Loucy (cell line): Measurements from ENCODE around the gene GLUD1.
"Not testable (repeated sequence)": the region's sequence is repeated elsewhere in the genome, so short reads cannot be mapped to it uniquely, and the experiment has no call there.

ENCODE experiments used
- H2AFZ ChIP-seq: fragments of 200-600 bp; sonication (generic); 2 replicates; pipeline ENCODE4 v1.6.0; 2016; ENCODE audit warnings: antibody characterized with exemption, mild to moderate bottlenecking, low read length, moderate library complexity
- H3F3A ChIP-seq: fragments of 200-600 bp; 2 replicates; pipeline ENCODE4 v1.6.0; 2016; ENCODE audit warnings: antibody characterized with exemption, low read depth, mild to moderate bottlenecking
- H3K27me3 ChIP-seq: fragments of 200-600 bp; sonication (generic); 2 replicates; pipeline ENCODE4 v1.6.1; 2014; ENCODE audit warnings: low read length, mild to moderate bottlenecking; ENCODE audit not compliant: insufficient read depth, poor library complexity, severe bottlenecking
- H3K36me3 ChIP-seq: fragments of 200-600 bp; sonication (generic); 2 replicates; pipeline ENCODE4 v1.6.1; 2016; ENCODE audit warnings: low read length; ENCODE audit not compliant: insufficient read depth
- H3K4me1 ChIP-seq: fragments of 200-600 bp; sonication (generic); 2 replicates; pipeline ENCODE4 v1.5.1; 2014; ENCODE audit warnings: low read length, mild to moderate bottlenecking; ENCODE audit not compliant: insufficient read depth, poor library complexity, severe bottlenecking
- H3K4me2 ChIP-seq: fragments of 200-600 bp; sonication (generic); 2 replicates; pipeline ENCODE4 v1.6.0; 2014; ENCODE audit warnings: antibody characterized with exemption, low read length, low read depth, mild to moderate bottlenecking; ENCODE audit not compliant: poor library complexity, severe bottlenecking
- H3K4me3 ChIP-seq: fragments of 200-600 bp; sonication (generic); 2 replicates; pipeline ENCODE4 v1.5.1; 2014; ENCODE audit warnings: low read length, mild to moderate bottlenecking, mixed read lengths; ENCODE audit not compliant: poor library complexity, severe bottlenecking
- H3K79me2 ChIP-seq: fragments of 200-600 bp; sonication (generic); 2 replicates; pipeline ENCODE4 v1.6.1; 2014; ENCODE audit warnings: low read length; ENCODE audit not compliant: insufficient read depth
- H3K9ac ChIP-seq: fragments of 200-600 bp; sonication (generic); 2 replicates; pipeline ENCODE4 v1.6.0; 2014; ENCODE audit warnings: mild to moderate bottlenecking, low read depth, low read length, moderate library complexity; ENCODE audit not compliant: poor library complexity, severe bottlenecking
- H3K9me2 ChIP-seq: fragments of 200-600 bp; sonication (generic); replicated peaks from 2 replicates; pipeline ENCODE4 v1.6.1; 2016; ENCODE audit warnings: low read depth, low read length, mixed read lengths
- H3K9me3 ChIP-seq: fragments of 200-600 bp; sonication (generic); 2 replicates; pipeline ENCODE4 v1.6.1; 2014; ENCODE audit warnings: mild to moderate bottlenecking, antibody characterized with exemption, low read length, low read depth; ENCODE audit not compliant: insufficient read depth
- H4K20me1 ChIP-seq: fragments of 200-600 bp; sonication (generic); 2 replicates; pipeline ENCODE4 v1.6.0; 2014; ENCODE audit warnings: antibody characterized with exemption, low read length, mild to moderate bottlenecking; ENCODE audit not compliant: insufficient read depth, poor library complexity, severe bottlenecking
- TF ChIP-seq, protein P1 (sequence below): fragments of 200-600 bp; sonication (generic); conservative IDR thresholded peaks from 2 replicates; pipeline ENCODE4 v1.5.1; 2014; ENCODE audit warnings: mild to moderate bottlenecking, antibody characterized with exemption, low read length

The GLUD1 gene

DNA sequence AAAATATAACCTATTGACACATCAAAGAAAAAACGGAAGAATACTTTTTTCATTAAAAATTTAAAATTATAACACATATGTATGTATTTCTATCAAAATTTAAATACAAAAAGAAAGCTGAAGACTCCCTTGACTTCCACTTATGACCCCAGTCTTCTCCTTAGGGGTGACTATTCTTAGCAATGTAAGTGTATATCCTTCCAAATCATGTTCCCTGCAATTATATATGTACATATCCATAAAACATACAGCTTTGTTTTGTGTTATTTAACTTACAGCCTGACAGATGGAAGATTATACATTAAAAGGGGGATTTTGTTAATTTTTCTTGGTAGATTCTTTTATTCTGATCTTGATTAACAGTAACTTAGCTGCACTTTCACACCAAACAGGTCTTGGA lies 9.1 kb downstream of the GLUD1 start:
- peaks cover 43% of the 10 kb centered on the region for H3K4me1 ChIP-seq
- H3K9me3 ChIP-seq: no peaks in the 10 kb centered on the region
- H3K4me3 ChIP-seq: no peak overlapping the region
- no peak overlapping the region for H2AFZ ChIP-seq
- H3K9me2 ChIP-seq: no peaks in the 10 kb centered on the region
- TF ChIP-seq, protein P1, sequence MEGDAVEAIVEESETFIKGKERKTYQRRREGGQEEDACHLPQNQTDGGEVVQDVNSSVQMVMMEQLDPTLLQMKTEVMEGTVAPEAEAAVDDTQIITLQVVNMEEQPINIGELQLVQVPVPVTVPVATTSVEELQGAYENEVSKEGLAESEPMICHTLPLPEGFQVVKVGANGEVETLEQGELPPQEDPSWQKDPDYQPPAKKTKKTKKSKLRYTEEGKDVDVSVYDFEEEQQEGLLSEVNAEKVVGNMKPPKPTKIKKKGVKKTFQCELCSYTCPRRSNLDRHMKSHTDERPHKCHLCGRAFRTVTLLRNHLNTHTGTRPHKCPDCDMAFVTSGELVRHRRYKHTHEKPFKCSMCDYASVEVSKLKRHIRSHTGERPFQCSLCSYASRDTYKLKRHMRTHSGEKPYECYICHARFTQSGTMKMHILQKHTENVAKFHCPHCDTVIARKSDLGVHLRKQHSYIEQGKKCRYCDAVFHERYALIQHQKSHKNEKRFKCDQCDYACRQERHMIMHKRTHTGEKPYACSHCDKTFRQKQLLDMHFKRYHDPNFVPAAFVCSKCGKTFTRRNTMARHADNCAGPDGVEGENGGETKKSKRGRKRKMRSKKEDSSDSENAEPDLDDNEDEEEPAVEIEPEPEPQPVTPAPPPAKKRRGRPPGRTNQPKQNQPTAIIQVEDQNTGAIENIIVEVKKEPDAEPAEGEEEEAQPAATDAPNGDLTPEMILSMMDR: no peak
- H4K20me1 ChIP-seq: peaks cover 47% of the 10 kb centered on the region
- H3F3A ChIP-seq: no peaks in the 10 kb centered on the region
- no peaks in the 10 kb centered on the region for H3K27me3 ChIP-seq
- H3K79me2 ChIP-seq: peaks cover 74% of the 10 kb centered on the region
- H3K9ac ChIP-seq: no peak overlapping the region
- 0 out of 2 replicates have a peak, but pooled peaks cover 4% of the 10 kb centered on the region for H3K36me3 ChIP-seq
- peak overlapping the region; percentile 43 for H3K4me2 ChIP-seq

DNA sequence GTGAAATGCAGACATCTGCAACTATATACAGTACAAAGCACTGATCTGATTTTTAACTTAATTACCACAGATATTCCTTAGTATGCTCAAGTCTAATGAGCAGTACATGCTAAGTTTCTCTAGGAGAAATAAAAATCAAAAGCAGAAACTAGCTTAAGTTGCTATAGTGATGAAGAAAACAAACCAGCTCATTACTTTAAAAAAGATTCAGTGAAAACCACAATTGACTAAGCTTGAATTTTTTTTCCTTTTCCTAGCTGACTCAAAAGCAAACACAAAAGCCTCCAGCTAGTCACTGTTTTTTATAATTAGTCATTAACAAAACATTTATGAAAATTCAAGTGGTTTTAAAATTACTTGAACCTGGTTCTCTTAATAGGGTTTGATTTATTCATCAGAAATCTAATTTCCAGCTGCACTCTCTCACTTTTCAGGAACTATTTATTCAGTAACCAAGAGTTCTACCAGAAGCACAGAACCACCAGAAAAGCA lies 10.3 kb downstream of the GLUD1 start:
- not testable (repeated sequence) for H3K27me3 ChIP-seq, H3K9me3 ChIP-seq, H3F3A ChIP-seq, H3K9me2 ChIP-seq, H3K9ac ChIP-seq, H2AFZ ChIP-seq, H3K36me3 ChIP-seq, H3K4me3 ChIP-seq
- Histone ChIP-seq H3K4me1 (peaks cover 31% of the 10 kb centered on the region), H3K4me2 (peak overlapping the region; percentile 40), H4K20me1 (peaks cover 38% of the 10 kb centered on the region), H3K79me2 (peaks cover 65% of the 10 kb centered on the region)

DNA sequence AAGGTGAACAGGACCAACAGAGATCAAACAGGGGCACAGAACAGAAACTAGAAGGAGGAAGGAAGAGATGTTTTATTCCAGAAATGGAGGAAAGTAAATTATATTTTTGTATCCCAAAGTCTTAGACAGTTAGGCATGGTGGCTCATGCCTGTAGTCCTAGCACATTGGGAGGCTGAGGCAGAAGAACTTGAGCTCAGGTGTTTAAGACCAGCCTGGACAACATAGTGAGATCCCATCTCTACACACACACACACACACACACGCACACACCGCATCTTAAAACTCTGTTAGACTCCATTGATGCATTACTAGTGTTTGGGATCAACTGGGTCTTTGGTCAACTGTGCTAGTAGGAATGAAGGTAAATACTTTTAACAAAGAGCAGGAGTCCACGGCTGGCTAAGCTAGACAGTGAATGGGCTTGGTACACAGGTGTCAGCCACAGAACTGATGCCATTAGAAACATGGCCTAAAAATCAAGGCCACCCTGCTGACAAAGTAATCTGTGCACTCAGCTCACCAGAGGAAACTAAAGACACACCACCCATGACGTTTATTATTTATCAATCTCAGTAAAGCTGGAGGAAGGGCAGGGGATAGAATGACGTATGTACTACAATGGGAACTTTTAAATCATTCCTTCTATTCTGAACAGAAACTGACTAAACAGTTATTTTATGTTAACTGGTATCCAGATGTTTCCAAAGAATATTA lies 10.9 kb downstream of the GLUD1 start:
- not testable (repeated sequence) for H3K36me3 ChIP-seq, H3K9ac ChIP-seq, H3K4me3 ChIP-seq, H2AFZ ChIP-seq, H3K9me2 ChIP-seq, H3K9me3 ChIP-seq, H3F3A ChIP-seq, H3K27me3 ChIP-seq
- H3K4me1 ChIP-seq: peaks cover 25% of the 10 kb centered on the region
- H3K4me2 ChIP-seq: peak overlapping the region; percentile 40
- peaks cover 63% of the 10 kb centered on the region for H3K79me2 ChIP-seq
- peaks cover 35% of the 10 kb centered on the region for H4K20me1 ChIP-seq

DNA sequence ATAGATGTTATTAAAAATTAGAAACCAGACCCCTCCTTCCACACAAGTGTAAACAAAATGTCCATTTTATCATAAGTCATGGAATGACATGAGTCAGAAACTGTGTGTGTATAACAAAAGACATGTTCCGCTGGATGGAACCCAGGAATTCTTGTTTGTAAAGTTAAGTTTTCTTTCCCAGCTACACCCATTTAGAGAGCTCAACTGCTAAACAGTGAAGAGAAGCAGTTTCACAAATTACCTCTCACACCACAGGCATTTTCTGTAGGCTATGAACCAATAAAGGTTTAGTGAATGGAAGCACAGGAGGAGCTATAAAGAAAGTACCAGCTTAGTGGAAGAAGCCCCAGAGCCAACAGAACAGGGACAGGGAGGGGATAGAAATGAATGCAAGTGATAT lies 12.4 kb downstream of the GLUD1 start:
- H3K36me3 ChIP-seq, H3K4me2 ChIP-seq, H3K9me2 ChIP-seq, H3F3A ChIP-seq, H3K9ac ChIP-seq, H3K9me3 ChIP-seq, H2AFZ ChIP-seq, H3K4me3 ChIP-seq, H3K27me3 ChIP-seq: not testable (repeated sequence)
- Histone ChIP-seq H3K4me1 (peaks cover 11% of the 10 kb centered on the region), H4K20me1 (peaks cover 27% of the 10 kb centered on the region), H3K79me2 (peaks cover 59% of the 10 kb centered on the region)

DNA sequence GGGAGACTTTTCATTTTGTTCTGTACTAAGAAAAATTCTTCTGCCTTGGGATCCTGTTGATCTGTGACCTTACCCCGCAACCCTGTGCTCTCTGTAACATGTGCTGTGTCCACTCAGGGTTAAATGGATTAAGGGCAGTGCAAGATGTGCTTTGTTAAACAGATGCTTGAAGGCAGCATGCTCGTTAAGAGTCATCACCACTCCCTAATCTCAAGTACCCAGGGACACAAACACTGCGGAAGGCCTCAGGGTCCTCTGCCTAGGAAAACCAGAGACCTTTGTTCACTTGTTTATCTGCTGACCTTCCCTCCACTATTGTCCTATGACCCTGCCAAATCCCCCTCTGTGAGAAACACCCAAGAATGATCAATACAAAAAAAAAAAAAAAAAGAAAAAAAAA lies 13.1 kb downstream of the GLUD1 start:
- H2AFZ ChIP-seq, H3K9me3 ChIP-seq, H3K27me3 ChIP-seq, H3K4me1 ChIP-seq, H3K36me3 ChIP-seq, H3K9me2 ChIP-seq, H3K4me3 ChIP-seq, H3K9ac ChIP-seq, H3F3A ChIP-seq, H3K4me2 ChIP-seq: not testable (repeated sequence)
- H4K20me1 ChIP-seq: peaks cover 27% of the 10 kb centered on the region
- H3K79me2 ChIP-seq: peaks cover 53% of the 10 kb centered on the region; the same call in 1 of the 2 replicates

DNA sequence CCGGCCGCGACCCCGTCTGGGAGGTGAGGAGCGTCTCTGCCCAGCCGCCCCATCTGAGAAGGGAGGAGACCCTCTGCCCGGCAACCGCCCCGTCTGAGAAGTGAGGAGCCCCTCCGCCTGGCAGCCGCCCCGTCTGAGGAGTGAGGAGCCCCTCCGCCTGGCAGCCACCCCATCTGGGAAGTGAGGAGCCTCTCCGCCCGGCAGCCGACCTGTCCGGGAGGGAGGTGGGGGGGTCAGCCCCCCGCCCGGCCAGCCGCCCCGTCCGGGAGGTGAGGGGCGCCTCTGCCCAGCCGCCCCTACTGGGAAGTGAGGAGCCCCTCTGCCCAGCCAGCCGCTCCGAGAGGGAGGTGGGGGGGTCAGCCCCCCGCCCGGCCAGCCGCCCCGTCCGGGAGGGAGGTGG lies 14.0 kb downstream of the GLUD1 start:
- H3K9ac ChIP-seq, H3K9me2 ChIP-seq, H3K36me3 ChIP-seq, H3F3A ChIP-seq, H3K9me3 ChIP-seq, H3K4me1 ChIP-seq, H3K4me3 ChIP-seq, H2AFZ ChIP-seq, H3K27me3 ChIP-seq, H3K4me2 ChIP-seq: not testable (repeated sequence)
- H3K79me2 ChIP-seq: peaks cover 45% of the 10 kb centered on the region; the same call in 1 of the 2 replicates
- H4K20me1 ChIP-seq: peaks cover 25% of the 10 kb centered on the region
